HG02884 (cell line): Measurements from ENCODE around the gene CHRNE.

ENCODE experiments used
- ATAC-seq: cut with Tn5 transposase; IDR thresholded peaks from one replicate; pipeline ENCODE4 v1.9.1; 2021; ENCODE audit warnings: mild to moderate bottlenecking, moderate library complexity; ENCODE audit not compliant: unreplicated experiment

The CHRNE gene

DNA sequence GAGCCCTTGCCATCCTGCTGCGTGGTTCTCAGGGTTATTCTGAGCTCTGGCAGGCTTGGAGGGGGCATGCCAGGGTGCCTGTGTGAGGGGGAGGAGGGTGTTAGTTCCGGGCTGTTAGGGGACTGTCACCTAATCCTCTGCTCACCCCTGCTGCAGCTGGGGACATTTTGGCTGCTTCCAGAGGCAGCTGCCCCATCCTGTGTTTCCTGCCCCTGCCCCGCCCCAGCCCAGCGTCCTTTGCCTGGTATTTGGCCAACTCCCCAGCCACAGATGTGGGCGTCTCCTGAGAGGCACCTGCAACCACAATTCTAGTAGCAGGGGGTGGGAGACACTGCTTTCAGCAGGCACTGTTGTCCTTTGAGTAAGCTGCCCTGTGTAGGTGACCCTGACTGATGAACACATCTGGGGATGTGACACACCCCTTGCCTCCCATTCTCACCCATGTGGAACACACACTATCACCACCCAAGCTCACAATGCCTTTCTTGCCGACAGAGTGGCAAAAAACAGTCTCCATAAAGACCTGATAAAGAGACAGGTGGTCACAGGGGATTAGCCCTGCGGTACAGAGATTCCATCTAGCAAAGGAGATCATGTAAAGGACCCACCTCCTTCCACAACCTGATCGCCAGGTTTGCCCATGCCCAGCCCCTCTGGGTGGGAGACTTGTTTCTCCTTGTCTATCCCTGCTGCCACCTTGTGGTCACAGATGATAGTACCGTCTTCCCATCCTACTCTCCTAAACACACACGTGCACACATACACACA, at the start of gene CHRNE:
Gene CHRNE, minus strand, starts transcription at position 48 of the 768 bp plus-strand sequence. Its CDS starts 35 bp downstream, at position 13.
- no peak for ATAC-seq

DNA sequence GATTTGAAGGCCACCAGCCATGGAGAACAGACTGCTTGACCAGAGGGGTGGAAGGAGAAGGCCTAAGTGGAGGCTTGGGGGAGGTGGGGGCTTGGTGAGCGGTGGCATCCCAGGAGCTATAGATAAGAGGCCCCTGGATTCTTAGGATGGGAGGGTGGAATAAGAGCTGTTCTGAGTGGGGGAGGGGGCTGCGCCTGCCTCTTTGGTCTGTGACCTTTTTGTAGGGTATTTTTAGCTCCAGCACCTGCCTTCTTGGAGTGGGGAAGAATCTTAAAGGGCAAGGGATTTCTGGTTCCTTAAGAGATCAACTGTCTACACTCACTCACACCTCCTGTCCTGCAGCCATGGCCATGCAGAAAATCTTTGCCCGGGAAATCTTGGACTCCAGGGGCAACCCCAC, 48.6 kb upstream of the CHRNE start:
- ATAC-seq, result no peak

DNA sequence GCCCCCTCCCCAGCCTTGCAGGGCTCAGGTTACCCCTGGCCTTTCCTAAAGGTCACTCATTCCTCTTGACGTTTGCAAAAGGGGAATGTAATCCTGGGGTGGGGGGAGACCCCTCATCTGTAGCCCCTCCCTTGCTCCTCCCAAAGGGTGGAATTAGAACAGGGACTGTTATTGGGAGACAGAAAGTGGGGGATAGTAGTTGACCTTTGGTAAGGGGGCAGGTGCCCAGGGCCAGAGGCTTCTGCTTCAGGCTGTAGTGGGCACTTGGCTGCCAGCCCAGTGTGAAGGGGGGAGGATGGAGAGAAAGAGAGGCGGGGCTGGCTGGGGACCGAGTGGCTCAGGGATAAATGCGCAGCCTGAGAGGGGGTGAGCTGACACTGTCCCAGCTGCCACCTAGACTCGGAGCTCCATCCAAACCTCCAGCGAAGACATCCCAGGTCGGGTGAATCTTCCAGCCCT, 47.9 kb upstream of the CHRNE start, which contains the start of gene ENO3:
Gene ENO3, plus strand, starts transcription at position 374 of the 459 bp plus-strand sequence. CDS start 711 bp downstream, outside the sequence.
- no peak for ATAC-seq

DNA sequence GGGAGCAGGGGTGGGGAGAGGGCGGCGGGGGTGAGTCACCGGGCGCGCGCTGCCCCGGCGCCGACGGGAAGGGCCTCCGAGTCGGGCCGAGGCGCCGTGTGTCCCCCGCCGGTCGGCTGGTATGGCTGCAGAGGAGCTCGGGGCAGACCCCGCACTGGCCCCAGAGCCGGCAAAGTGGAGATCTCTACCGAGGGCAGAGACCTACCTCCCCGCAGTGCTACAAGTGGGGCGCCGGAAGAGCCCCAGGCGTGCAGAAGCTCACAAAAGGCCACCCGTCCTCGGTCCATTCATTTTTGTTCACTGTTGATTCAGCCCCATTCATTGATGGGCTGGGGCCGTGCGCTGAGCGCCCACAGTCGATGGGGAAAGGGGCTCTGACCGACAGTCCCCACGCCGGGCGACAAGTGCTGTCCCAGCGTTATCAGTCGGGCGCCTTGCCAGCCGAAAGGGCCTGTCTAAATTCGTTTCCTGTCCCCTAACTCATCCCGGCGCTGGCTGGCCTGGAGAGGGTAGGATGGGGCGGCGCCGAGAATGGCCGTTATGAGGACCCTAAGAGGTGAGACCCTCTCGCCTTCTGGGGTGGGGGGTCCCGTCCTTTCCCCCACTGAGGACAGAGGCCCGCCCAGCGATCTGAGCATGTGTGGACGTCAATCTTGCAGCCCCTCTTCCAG, 47.3 kb upstream of the CHRNE start:
- ATAC-seq, result no peak

DNA sequence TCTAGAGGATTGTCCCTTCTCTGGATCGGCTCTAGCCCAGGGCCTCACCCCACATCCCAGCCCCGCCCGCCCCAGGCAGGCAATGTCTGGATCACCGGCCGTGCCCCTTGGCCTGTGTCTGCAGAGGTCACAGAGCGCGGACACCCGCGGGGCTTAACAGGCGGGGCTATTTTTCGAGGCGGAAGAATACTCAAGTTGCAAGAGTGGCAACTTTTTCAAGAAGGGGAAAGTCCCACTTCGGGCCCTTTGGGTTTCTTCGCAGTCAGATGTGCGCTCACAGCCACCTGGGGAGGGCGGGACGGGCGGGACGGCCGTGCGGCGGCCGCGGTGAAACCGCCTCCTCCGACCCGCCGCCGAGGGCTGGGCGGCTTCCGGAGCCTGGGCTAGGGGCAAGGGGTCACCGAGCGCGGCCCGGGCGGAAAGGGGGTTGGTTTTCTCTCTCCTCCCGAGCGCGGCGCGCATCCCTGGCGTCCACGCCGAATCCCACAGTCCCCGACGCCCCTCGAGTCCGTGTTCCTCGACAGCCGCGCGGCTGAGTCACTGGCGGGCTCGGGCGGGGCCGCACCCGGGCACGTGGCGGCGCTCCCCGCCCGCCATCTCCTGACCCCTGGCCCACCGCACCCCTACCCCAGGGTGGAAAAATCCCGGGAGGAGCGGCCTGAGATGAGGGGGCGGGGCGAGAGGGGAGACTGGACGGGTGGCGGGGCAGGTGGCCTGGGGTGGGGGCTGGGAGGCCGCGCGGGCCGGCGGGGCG, 46.6 kb upstream of the CHRNE start:
- ATAC-seq, result no peak

DNA sequence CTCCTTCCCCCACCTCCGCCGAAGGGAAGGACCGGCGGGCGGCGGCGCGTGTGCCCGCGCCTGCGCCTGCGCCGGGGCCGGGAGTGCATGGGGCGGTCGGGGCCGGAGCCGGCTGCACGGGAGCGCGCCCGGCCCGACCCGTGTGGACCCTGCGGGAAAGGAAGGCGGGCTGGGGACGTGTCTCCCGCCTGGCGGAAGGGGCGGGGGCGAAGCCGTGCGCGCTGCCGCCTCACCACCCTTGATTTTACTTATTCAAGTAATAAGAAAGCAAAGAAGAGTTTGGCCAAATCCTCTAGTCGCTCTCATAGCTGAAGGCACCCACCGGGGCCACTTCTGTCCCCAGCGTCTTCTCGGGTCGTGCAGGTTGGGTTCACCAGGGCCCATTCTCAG, 46.0 kb upstream of the CHRNE start:
- ATAC-seq, result no peak

DNA sequence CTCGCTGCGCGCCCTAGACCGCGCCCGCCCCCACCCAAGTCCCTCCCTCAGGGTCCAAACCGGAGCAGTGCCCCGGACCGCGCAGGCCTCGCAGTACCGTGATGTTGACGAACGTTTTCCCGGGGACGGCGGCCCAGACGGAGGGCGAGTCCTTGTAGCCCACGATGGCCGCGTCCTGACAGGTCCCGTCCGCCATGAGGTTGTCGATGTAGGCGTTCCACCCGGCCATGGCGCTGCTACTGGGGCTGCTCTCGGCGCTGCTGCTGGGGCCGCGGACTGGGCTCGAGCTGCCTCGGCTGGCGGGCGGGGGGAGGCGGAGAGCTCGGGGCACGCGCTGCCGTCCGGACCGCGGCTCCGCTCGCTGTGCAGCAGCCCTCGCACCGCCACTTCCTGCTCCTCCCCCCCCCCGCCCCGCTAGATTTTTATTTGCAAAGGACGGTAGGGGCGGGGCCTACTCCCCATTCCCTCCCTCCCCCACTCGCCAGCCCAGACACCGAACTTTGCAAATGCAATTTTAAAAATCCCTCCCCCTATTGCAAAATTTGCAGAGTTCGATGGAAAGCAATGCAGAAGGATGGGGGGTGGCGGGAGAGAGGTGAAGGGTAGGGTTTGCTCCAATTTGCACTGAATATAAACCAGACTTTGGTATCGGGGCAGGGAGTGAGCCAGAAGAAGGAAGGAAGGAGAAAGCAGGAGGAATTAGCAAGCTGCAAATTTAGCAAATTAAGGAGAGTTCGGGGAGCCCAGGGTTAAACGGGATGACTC, 45.5 kb upstream of the CHRNE start, which contains the start of gene PFN1:
Gene PFN1, minus strand, starts transcription at position 365 of the 765 bp plus-strand sequence. Its CDS starts 136 bp downstream, at position 229.
- no peak for ATAC-seq

DNA sequence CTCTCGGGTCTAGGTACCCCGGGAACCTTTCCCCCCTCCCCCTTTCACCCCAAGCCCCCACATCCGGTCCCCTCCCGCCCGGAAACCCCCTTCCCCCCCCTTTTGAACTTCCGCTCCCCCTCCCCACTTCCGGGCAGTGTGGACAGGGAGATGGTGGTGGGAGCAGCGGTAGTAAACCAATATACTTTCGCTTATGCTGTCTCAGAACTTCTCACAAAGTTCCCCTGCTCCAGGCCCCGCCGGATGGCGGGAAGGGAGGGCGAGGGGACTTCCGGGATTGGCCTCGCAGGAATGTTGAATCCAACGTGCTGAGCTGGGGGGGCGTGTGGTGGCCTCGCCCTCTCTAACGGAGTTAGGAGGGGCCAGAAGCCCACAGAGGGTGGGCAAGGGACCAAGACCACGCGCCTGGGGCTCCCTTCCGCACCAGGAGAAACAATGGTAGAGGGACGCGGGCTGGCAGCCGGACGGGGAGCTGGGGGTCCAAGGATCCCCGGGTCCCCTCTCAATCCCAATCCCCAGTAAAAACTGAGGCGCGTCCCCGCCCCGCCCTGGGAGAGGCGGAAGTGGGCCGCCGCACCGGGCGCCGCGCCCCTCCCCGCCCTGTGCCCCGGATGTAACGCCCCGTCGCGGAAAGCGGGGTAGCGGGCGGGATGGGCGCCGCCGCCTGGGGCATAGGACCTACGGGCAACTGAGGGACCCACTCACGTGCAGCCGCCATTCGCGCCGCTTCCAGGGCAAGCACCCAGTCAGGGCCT, 44.7 kb upstream of the CHRNE start:
- ATAC-seq, result no peak

DNA sequence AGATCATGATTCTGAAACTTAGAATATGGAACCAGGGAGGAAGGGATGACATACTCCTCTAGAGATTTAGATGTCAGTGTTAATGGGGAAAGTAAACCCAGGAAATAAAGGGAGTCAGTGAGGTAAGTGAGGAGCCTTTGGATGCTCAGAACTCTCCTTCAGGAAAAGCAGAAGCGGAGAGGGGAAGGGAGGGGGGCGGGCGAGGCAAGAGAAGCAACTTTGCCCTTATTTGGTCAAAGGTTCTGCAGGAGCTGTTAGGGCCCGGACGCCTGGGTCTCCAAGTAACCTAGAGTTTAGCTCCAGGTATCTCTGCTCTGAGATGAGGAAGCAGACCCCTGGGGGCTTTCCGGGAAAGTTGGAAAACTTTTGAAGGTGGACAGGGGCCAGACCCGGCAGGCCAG, 44.1 kb upstream of the CHRNE start:
- no peak for ATAC-seq

DNA sequence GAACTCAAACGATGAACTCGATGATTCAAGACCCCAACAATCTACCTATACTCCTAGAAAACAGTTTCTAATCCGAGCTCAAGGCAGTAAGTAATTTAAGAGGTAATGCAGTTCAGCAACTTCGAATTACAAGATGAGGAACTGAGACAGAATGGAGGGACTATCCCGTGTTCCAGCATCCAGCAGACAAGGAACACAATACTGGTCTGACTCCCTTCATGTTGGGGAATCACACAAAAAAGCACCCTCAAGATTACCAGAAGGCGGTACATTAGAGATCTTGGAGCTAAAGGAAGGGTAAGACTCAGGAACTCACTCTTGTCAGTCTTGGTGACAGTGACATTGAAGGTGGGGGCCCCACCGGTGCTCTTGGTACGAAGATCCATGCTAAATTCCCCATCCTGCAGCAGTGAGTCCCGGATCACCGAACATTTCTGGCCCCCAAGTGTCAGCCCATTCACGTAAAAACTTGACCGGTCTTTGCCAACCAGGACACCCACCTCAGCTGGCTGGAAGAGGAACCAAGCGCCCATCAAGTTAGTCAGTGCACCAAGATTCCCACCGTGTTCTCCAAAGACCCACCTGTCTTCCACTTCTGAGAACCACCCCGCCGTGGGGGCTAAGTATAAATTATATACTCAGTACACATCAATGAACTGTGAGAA, 43.5 kb upstream of the CHRNE start:
- ATAC-seq, result no peak

DNA sequence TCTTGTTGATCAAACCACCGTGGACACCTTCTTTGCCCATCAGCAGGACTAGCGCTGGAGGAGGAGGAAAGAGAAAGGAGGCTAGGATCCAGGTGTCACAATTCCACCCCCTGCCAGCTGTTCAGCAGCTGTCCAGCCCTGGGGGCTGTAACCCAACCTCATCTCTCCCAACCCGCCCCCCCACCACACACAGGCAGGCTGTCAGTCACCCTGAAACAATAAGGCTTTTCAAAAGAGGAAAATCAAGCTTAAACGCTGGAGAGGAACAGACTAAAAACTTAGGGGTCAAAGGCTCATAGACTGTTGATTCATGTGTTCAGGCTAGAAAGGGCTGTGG, 43.0 kb upstream of the CHRNE start:
- ATAC-seq, result no peak

DNA sequence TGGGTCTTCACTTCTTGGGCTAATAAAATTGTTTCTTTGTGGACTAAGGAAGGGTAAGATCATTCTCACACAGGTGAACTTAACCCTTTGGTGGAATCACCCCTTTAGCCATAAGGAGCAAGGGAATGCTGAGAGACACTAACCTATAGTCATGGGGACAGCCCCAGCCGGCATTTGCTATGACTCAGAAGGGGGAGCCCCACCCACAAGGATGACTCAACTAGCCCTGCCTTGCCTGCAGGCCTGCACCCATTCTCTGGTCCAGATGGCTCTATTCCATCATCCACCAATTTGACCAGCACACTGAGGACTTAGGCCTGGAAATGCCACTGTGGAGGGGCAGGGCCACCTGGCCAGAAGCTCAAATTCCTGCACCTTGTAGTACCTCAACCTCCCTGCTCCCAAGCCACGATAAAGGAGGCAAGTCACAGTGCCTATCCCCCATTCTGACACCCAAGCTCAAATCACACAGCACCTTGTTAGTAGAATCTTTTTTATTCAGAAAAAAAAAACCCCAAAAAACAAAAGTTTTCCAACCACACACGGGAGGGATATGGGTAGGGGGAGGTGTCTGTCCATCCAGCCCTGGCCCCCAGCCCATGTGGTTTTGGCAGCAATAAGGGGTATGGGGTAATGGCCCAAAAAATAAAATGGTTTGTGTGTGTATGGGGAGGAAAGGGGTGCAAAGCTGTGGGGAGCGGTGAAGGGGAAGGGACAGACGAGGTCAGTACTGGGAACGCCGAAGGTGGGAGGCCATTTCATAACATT, 42.5 kb upstream of the CHRNE start:
- ATAC-seq, result no peak

DNA sequence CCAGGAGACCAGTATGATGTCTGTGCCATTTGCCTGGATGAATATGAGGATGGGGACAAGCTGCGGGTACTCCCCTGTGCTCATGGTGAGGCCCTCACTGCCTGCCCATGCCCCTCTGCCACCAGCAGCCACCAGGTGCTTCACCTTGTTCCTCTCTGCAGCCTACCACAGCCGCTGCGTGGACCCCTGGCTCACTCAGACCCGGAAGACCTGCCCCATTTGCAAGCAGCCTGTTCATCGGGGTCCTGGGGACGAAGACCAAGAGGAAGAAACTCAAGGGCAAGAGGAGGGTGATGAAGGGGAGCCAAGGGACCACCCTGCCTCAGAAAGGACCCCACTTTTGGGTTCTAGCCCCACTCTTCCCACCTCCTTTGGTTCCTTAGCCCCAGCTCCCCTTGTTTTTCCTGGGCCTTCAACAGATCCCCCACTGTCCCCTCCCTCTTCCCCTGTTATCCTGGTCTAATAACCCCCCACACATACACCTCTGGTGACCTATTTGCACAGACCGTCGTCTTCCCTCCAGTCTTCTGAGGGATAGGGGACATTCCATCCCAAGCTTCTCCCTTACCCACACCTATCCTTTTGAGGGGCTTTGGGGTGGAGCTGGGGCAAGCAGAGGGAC, 41.8 kb upstream of the CHRNE start:
- ATAC-seq, result no peak

DNA sequence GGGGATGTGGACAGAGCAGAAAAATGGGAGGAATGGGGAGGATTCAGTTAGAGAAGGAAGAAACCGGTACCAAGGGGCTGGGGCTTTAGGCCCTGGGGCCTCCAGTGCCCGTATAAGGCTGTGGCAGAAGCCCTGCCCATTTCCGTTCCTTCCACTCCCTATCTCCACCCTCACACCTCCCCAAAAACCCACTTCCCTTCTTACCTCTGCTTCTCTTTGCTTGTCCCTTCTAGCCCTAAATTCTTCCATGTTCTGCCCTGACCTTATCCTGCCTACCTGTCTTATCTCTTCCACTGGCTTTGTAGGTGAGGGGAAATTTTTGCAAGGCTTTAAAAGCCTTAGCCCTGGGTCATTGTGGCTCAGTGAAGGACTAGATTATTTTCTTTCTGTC, 41.3 kb upstream of the CHRNE start:
- no peak for ATAC-seq

DNA sequence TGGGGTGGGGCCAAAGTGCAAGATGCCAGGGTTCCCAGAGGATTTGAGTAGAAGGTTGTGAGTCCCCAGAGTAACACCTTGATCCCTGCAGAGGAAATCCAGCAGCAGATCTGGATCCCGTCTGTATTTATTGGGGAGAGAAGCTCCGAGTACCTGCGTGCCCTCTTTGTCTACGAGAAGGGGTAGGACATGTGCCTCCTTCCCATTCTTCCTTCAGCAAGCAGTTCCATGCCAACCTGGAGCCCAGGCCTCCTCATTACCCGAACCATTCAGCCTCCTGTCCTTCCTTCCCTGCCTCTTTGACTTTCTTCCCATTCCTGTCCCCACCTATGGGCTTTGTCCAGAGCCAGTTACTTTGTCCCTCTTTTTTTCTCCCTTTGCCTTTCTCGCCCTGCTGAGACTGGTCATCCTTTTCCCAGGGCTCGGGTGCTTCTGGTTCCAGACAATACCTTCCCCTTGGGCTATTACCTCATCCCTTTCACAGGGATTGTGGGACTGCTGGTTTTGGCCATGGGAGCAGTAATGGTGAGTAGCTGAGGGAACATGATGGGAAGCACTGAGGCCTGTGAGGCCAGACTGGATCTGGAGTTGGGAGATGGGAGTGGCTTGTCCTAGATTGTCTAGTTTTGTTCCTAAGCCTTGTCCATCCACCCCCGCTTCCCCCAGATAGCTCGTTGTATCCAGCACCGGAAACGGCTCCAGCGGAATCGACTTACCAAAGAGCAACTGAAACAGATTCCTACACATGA, 40.0 kb upstream of the CHRNE start:
- ATAC-seq, result no peak

DNA sequence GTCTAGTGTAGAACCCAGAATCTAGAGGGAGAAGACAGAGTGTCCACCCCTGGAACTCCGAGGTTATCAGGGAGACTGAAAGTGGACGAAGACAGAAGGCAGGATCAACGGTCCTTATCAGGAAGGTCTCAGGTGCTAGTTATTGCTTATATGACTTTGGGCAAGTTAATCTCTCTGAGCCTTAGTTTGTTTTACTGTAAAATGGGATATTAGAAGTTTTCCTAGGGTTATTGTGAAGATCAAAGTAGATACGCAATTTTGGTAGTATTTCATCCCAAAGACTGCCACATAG, 38.4 kb upstream of the CHRNE start:
- ATAC-seq, result no peak

DNA sequence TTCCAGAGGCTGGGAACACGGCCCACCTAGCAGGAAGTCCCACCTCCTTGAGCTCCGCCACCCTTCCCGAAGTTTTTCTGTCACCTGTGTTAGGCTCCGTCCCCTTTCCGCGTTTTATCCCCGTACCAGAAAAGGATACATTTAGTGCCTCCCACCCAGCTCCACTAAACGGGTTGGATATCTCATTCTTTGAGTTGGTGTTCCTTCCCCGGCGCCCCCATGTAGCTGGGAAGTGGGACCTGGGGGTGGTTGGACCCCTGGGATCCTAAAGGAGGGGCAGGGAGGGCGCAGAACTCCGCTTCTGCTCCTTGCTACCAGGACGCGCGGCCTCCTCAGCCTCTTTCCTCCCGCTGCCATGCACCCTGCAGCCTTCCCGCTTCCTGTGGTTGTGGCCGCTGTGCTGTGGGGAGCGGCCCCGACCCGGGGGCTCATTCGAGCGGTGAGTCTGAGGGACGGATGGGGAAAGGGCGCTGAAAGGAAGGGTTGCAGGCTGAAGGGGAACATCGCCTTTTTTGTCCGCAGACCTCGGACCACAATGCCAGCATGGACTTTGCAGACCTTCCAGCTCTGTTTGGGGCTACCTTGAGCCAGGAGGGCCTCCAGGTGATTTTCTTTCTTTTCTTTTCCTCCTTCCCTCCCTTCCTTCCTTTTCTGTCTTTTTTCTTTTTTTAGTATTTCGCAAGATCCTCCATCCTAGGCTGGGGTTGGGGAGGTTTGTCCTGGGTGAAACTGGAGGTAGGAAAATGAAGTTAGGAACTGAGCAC, 37.8 kb upstream of the CHRNE start:
- ATAC-seq, result no peak
